Measurements from ENCODE around the gene TRIO. TPM values are rescaled to one million over a fixed set of nuclear protein-coding genes. Genes with fewer than 3 reads are reported as not detected.

The TRIO gene
- total and polyA plus RNA-seq, 2 of the 8 experiments (the other 6 are each of a cell fraction or from before 2014, with no cell fraction given): 35.1 to 69.1 TPM

- TF ChIP-seq CHD7 (IDR thresholded peaks at IDR 0.05; ENCODE audit: insufficient replicate concordance, low read length) (no peak), RAD21 (IDR thresholded peaks at IDR 0.05 in 1 of 2, conservative IDR thresholded peaks at IDR 0.05 in 1 of 2; ENCODE audit: low read depth in 2 of 2, low read length in 2 of 2) (no peak), MAFK (IDR thresholded peaks at IDR 0.05; ENCODE audit: low read depth, low read length) (no peak), MAX (IDR thresholded peaks at IDR 0.05) (no peak), SAP30 (IDR thresholded peaks at IDR 0.05; ENCODE audit: insufficient read depth, insufficient replicate concordance, low read length) (no peak)
Observed at GRCh38 chr5:14425559-14425958, 282.4 kb downstream of the TRIO start (continued).
